ENCODE measurements around the gene YIPF3. TPM values are rescaled to one million over a fixed set of nuclear protein-coding genes. Genes with fewer than 3 reads are reported as not detected.
"Not testable (repeated sequence)": the region's sequence is repeated elsewhere in the genome, so short reads cannot be mapped to it uniquely, and the experiment has no call there.

YIPF3 gene
- total RNA-seq (2014; rRNA removed; shearing (Covaris generic)) = 156 and 160 TPM in 2 replicates
- polyA plus RNA-seq (2015; cell fraction: cytosol; rRNA removed) = 184 and 234 TPM in 2 replicates
- polyA plus RNA-seq (2015; cell fraction: nucleus; rRNA removed) = 108 and 164 TPM in 2 replicates

GRCh38 chr6:43516697-43517504, at the start of gene YIPF3, which contains the start of gene POLR1C:
TSS of gene YIPF3 (minus strand) at chr6:43516926. CDS start at chr6:43516807, 119 bp downstream.
TSS of gene POLR1C (plus strand) at chr6:43517089. CDS start at chr6:43517110, 21 bp downstream.
- DNase-seq (ENCODE audit: low read depth, low spot score) = peak; percentile 98

GRCh38 chr6:43559328-43559727, 42.6 kb upstream of the YIPF3 start:
- in situ Hi-C loops (cut with HindIII; ENCODE audit: low pct_unique_long_range_greater_than_20kb, low sequenced_read_pairs) = no loop called here
- no peak for DNase-seq (ENCODE audit: low read depth, low spot score)

More at GRCh38 chr6:43516697-43517504, at the start of gene YIPF3, which contains the start of gene POLR1C:
- in situ Hi-C loops (cut with HindIII; ENCODE audit: low pct_unique_long_range_greater_than_20kb, low sequenced_read_pairs) = no loop called here

DNA sequence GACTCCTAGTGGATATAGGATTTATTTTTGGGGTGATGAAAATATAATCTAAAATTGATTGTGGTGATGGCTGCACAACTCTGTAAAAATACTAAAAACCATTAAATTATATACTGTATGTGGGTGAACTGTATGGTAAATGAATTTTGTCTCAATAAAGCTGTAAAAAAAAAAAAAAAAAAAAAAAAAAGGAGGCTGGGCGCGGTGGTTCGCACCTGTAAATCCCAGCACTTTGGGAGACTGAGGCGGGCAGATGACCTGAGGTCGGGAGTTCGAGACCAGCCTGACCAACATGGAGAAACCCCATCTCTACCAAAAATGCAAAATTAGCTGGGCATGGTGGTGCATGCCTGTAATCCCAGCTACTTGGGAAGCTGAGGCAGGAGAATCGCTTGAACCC, 40.9 kb upstream of the YIPF3 start:
- in situ Hi-C loops (cut with HindIII; ENCODE audit: low pct_unique_long_range_greater_than_20kb, low sequenced_read_pairs); DNase-seq (ENCODE audit: low read depth, low spot score): not testable (repeated sequence)

- in situ Hi-C loops (cut with HindIII; ENCODE audit: low pct_unique_long_range_greater_than_20kb, low sequenced_read_pairs) = no loop called here
- no peak for DNase-seq (ENCODE audit: low read depth, low spot score)
Measured at GRCh38 chr6:43547222-43547621, 30.5 kb upstream of the YIPF3 start.

DNA sequence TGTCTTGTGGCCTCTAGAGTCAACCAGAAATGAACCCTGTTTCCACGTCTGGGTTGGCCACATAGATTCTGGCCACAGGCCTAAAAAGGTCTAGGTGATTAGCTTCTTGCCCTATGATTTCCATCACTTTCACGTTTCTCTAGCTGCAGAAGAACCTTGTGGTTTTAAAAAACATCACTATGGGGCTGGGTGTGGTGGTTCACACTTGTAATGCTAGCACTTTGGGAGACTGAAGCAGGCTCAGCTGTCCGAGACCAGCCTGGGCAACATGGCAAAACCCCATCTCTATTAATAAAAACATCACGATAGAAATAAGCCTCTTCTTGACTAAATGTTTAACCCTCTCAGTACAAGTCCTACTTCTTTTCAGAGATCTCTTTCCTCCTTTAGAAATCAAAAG, 27.7 kb upstream of the YIPF3 start:
- DNase-seq (ENCODE audit: low read depth, low spot score) = no peak
- in situ Hi-C loops (cut with HindIII; ENCODE audit: low pct_unique_long_range_greater_than_20kb, low sequenced_read_pairs) = no loop called here

- no peak for DNase-seq (ENCODE audit: low read depth, low spot score)
- in situ Hi-C loops (cut with HindIII; ENCODE audit: low pct_unique_long_range_greater_than_20kb, low sequenced_read_pairs) = no loop called here
Measured at GRCh38 chr6:43541774-43542471, 25.2 kb upstream of the YIPF3 start.

DNA sequence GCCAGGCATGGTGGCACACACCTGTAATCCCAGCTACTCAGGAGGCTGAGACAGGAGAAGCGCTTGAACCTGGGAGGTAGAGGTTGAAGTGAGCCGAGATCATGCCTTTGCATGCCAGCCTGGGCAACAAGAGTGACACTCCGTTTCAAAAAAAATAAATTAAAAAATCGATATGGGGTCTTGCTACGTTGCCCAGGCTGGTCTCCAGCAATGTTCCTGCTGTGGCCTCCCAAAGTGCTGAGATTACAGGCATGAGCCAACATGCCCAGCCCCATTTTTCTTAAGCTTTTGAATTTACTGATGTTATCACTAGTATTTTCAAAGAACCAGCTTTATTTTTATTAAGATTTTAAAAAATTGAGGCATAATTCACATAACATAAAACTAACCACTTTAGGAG, 23.8 kb upstream of the YIPF3 start:
- in situ Hi-C loops (cut with HindIII; ENCODE audit: low pct_unique_long_range_greater_than_20kb, low sequenced_read_pairs) = no loop called here
- DNase-seq (ENCODE audit: low read depth, low spot score) = no peak

DNA sequence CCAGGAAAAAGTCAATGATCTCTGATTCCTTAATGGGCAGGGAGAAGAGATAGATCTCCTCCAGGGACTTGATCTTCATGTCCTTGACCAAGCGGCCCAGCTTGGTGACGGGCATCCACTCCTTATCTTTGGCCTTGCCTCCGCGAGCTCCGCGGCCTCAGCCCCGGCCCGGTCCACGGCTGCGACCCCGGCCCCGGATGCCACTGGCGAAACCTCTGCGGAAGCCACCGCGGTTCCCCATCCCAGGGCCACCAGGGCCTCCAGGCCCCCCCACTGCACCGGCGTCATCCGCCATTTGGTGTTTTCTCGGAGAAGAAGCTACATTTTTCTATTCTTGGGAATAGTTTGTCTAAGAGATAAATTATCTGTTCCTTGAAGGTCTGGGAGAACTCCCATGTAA, 22.7 kb upstream of the YIPF3 start:
- DNase-seq (ENCODE audit: low read depth, low spot score); in situ Hi-C loops (cut with HindIII; ENCODE audit: low pct_unique_long_range_greater_than_20kb, low sequenced_read_pairs): not testable (repeated sequence)

DNA sequence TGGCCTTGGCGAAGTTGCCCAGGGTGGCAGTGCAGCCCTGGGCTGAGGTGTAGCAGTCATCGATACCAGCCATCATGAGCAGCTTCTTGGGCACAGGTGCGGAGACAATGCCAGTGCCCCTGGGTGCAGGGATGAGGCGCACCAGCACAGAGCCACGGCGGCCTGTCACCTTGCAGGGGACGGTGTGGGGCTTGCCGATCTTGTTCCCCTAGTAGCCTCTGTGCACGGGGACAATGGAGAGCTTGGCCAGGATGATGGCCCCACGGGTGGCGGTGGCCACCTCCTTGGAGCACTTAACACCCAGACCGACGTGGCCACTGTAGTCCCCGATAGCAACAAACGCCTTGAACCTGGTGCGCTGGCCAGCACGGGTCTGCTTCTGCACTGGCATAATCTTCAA, 22.3 kb upstream of the YIPF3 start:
- DNase-seq (ENCODE audit: low read depth, low spot score); in situ Hi-C loops (cut with HindIII; ENCODE audit: low pct_unique_long_range_greater_than_20kb, low sequenced_read_pairs): not testable (repeated sequence)

DNA sequence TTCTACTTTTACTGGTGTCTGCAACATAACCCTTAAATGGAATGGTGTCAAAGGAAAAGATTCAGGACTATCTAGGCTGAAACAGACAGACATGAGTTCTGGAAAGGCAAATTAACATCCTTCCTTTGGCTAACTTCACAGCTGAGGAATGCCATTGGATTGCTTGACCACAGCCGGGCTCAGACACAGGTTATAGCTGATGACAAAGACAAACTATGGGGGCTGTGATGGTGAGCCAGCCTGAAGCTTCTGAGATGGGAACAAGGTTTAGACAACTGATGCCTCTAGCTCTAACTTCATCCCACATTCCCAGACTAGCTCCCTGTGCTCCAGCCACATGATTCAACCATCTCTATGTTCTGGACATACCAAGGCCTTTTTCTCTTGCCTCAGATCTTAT, 15.5 kb upstream of the YIPF3 start:
- DNase-seq (ENCODE audit: low read depth, low spot score) = no peak
- in situ Hi-C loops (cut with HindIII; ENCODE audit: low pct_unique_long_range_greater_than_20kb, low sequenced_read_pairs) = no loop called here

GRCh38 chr6:43524483-43524961, 7.8 kb upstream of the YIPF3 start:
- in situ Hi-C loops (cut with HindIII; ENCODE audit: low pct_unique_long_range_greater_than_20kb, low sequenced_read_pairs) = no loop called here
- DNase-seq (ENCODE audit: low read depth, low spot score) = no peak

DNA sequence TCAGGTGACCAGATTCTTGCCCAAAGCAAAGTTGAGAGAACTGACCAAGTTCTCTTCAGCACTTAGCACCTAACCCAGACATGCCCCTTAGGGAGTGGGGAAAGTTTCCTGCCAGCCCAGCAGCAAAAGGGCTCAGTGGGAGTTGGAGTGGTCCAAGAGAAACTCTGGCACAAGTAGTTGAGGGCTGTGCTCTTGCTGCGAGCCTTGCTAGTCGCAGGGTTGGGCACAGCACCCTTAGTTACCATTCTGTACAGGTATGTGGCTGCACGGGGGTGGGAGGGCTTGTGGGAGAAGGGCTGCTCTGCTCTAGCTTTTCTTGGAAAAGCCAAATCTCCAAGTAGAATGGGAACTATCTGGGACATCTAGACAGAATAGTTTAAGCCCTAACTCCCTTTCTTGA, 6.6 kb upstream of the YIPF3 start:
- DNase-seq (ENCODE audit: low read depth, low spot score) = no peak
- in situ Hi-C loops (cut with HindIII; ENCODE audit: low pct_unique_long_range_greater_than_20kb, low sequenced_read_pairs) = no loop called here

DNA sequence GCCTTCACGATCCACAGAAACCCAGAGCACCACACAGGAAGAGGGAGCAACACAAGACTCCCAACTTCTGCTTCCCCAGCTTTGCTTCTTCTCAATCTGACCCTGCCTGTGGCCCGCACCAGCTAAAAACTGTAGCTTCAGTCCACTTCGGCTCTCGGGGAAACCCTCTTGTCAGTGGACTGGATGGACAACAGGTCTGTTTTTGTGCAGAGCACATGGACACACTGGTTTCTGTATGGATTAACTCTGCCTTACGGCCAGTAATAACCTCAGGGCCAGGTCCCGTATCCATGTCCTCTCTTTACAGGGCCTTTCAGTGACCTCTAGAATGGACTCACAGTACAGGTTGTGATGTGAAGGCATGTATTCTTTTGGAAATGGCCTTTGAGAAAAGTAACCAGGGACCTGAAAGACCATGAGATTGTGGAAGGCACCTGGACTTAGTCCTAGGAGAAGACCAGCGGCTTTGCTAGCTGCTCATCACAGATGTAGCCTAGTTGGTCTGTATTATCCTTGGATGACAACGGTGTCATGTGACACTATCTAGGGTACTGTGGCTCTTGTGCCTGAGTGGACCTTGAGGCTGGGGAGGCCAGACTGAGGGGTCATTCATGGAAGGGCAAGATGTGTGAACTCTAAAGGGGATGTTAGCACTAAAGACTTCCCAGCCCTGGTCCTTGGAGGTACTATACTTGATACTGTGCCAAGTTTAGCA, 6.0 kb upstream of the YIPF3 start:
- in situ Hi-C loops (cut with HindIII; ENCODE audit: low pct_unique_long_range_greater_than_20kb, low sequenced_read_pairs) = no loop called here
- DNase-seq (ENCODE audit: low read depth, low spot score) = no peak

GRCh38 chr6:43521836-43522235, 5.1 kb upstream of the YIPF3 start:
- no peak for DNase-seq (ENCODE audit: low read depth, low spot score)
- in situ Hi-C loops (cut with HindIII; ENCODE audit: low pct_unique_long_range_greater_than_20kb, low sequenced_read_pairs) = no loop called here

- in situ Hi-C loops (cut with HindIII; ENCODE audit: low pct_unique_long_range_greater_than_20kb, low sequenced_read_pairs) = no loop called here
- DNase-seq (ENCODE audit: low read depth, low spot score) = no peak
Measured at GRCh38 chr6:43520097-43520496, 3.4 kb upstream of the YIPF3 start.

DNA sequence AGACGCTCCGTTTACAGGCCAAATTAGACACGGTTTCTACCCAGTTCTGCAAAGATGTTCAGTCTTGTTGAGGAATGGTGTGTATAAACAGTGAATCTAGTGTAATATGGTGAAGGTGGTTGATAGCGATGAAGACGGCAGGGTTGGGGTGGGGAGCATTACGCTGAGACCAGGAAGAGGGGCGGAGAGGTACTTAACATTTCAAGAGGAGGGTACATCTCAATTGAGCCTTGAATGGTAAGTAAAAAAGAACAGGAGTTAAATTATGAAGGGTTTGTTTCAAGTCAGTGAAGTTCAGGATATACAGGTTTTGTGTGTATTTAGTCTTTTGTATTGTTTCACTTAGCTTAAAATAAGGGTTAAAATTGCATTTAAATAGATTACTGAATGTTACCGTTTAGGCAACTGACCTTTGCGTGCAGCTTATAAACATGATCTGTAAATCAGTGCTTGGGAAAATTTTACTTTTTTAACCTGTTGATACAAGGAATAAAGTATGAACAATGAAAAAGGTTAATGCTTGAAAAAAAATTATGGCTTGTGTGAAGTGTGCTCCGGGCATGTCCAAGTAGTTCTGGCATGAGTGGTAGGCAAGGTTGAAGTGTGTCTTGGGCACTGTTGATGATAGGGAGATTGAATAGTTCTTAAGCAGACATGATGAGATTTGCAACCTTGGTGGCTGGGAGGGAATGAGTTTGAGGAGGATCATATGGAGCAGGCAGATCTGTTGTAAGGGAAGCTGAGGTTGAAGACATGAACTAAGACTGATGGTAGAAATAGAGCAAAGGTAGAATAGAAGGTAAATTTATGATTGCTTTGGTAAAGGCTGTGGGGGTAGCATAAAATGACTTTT, 1.0 kb upstream of the YIPF3 start:
- in situ Hi-C loops (cut with HindIII; ENCODE audit: low pct_unique_long_range_greater_than_20kb, low sequenced_read_pairs) = no loop called here
- no peak for DNase-seq (ENCODE audit: low read depth, low spot score)

DNA sequence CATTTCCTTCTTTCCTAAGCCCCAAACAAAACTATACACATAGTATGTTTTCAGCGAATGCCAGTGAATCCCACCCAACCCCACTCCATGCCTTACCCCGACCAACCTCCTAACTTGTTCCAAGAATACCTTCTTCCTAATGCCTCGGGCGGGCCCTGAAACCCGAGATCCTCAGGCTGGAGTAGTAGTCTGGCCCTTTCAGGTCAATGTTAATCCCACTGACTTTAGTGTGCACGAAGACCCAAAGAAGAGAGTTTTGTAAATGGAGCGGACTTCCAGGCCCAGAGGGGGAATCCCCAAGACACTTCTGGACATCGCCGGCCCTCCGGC, 394 bp downstream of the YIPF3 start:
- no peak for DNase-seq (ENCODE audit: low read depth, low spot score)
- in situ Hi-C loops (cut with HindIII; ENCODE audit: low pct_unique_long_range_greater_than_20kb, low sequenced_read_pairs) = no loop called here

Measured in SK-MEL-5 (cell line).